ENCODE data around the gene TTC21B. TPM values are rescaled to one million over a fixed set of nuclear protein-coding genes. Genes with fewer than 3 reads are reported as not detected.

The TTC21B gene
- total and polyA plus RNA-seq, 9 of the 15 experiments (the other 6 are each of a cell fraction or from before 2014, with no cell fraction given): 5.2 to 34.9 (median 18.5) TPM

DNA sequence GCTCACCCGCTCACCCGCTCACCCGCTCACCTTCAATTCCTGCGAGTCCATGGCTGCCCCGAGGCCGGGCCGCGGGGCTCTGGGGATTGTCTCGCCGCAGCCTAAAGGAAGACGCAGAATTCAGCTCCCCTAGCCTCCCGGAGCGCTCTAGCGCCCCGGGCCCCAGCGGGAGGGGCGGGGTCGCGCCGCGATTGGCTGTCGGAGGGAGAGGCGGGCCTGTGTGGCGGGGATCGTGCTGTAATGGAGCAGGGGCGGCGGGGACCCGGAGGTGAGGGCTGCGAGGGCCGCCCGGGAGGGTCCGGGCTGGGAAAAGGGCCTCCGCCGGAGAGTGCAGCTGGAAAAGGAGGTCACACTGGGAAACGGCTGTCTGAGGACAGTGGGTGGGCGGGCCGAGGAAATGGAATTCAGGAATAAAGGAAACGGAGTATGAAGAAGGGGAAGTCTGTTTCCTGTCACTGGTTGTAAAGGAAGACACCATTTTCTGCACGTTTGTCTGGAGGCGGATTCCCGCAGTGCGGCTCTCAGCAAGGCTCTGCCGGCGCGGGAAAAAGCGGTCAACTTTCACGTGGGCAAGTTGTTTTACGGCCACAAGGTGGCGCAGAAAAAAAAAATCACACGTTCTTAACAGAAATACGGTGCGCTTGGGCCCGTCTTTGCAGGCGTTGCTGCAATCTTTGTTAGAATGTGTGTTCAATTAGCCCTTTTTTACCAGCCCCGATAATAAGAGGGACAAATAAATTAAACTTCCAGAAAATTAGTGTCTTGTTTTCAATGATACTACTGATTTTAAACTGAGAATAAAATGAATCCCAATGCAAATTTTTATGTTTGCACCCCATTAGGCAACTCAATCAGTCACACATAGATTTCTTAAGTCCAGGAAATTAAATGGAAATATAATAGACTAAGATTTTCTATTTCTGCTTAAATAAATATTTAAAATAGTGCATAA lies at the start of gene TTC21B (continued):
- TF ChIP-seq ETV1 (tag; conservative IDR thresholded peaks at IDR 0.05; ENCODE audit: low read depth) (peak; percentile 64), TOE1 (IDR thresholded peaks at IDR 0.05; ENCODE audit: borderline replicate concordance) (peak; percentile 96), TOE1 (CRISPR knock-in tag; IDR thresholded peaks at IDR 0.05; ENCODE audit: borderline replicate concordance, low read depth) (no peak), IRF2 (CRISPR knock-in tag; IDR thresholded peaks at IDR 0.05) (no peak), SRSF3 (IDR thresholded peaks at IDR 0.05; ENCODE audit: insufficient read depth, low read length) (no peak), TBL1XR1 (IDR thresholded peaks at IDR 0.05; ENCODE audit: low read length in 2 of 2) (peak; percentile 18 to 69; a peak in 1 of 4 replicates), ZNF780A (CRISPR knock-in tag; IDR thresholded peaks at IDR 0.05) (no peak), ASH1L (IDR thresholded peaks at IDR 0.05; ENCODE audit: borderline replicate concordance, low read depth, partially characterized antibody) (peak; percentile 44), SMAD1 (IDR thresholded peaks at IDR 0.05; ENCODE audit: low read depth, low read length, partially characterized antibody) (peak; percentile 51), ZFP1 (CRISPR knock-in tag; IDR thresholded peaks at IDR 0.05) (no peak), FOS (IDR thresholded peaks at IDR 0.05; ENCODE audit: extremely low read depth, insufficient read length) (no peak), SREBF2 (CRISPR knock-in tag; IDR thresholded peaks at IDR 0.05) (no peak)
- TF ChIP-seq, protein P1, sequence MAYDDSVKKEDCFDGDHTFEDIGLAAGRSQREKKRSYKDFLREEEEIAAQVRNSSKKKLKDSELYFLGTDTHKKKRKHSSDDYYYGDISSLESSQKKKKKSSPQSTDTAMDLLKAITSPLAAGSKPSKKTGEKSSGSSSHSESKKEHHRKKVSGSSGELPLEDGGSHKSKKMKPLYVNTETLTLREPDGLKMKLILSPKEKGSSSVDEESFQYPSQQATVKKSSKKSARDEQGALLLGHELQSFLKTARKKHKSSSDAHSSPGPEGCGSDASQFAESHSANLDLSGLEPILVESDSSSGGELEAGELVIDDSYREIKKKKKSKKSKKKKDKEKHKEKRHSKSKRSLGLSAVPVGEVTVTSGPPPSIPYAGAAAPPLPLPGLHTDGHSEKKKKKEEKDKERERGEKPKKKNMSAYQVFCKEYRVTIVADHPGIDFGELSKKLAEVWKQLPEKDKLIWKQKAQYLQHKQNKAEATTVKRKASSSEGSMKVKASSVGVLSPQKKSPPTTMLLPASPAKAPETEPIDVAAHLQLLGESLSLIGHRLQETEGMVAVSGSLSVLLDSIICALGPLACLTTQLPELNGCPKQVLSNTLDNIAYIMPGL (CRISPR knock-in tag; IDR thresholded peaks at IDR 0.05): peak; percentile 72; the same call in 1 of the 2 replicates
- TF ChIP-seq, protein P2, sequence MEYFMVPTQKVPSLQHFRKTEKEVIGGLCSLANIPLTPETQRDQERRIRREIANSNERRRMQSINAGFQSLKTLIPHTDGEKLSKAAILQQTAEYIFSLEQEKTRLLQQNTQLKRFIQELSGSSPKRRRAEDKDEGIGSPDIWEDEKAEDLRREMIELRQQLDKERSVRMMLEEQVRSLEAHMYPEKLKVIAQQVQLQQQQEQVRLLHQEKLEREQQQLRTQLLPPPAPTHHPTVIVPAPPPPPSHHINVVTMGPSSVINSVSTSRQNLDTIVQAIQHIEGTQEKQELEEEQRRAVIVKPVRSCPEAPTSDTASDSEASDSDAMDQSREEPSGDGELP (CRISPR knock-in tag; IDR thresholded peaks at IDR 0.05; ENCODE audit: borderline replicate concordance): peak; percentile 85
- TF ChIP-seq, protein P3, sequence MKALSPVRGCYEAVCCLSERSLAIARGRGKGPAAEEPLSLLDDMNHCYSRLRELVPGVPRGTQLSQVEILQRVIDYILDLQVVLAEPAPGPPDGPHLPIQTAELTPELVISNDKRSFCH (CRISPR knock-in tag; IDR thresholded peaks at IDR 0.05): no peak
- TF ChIP-seq, protein P3 (tag; IDR thresholded peaks at IDR 0.05): 0 out of 2 replicates have a peak, but pooled peaks have one; percentile 65

Data from K562 (cell line).